Vagina (tissue), 2 donors: ENCODE results near the gene MTARC2.

Source experiments
- CTCF ChIP-seq, 3 experiments: fragments of 450-650 bp in 2 of 3; fragments of 200-600 bp in 1 of 3; sonication (generic) in 1 of 3; IDR thresholded peaks; one replicate each; pipeline ENCODE4 v1.5.1; 2017 to 2019; ENCODE audit warnings: antibody characterized with exemption in 3 of 3, mild to moderate bottlenecking in 2 of 3, moderate library complexity in 2 of 3
- POLR2A ChIP-seq, 2 donors: fragments of 450-650 bp; IDR thresholded peaks; one replicate each; pipeline ENCODE4 v1.6.1; 2017; ENCODE audit warnings: antibody characterized with exemption in 2 of 2, mild to moderate bottlenecking in 2 of 2, moderate library complexity in 2 of 2
- POLR2AphosphoS5 ChIP-seq, 2 donors: sonication (generic); formaldehyde crosslinking; IDR thresholded peaks; one replicate each; pipeline ENCODE4 v1.9.0; 2017; ENCODE audit warnings: antibody characterized with exemption in 2 of 2, mild to moderate bottlenecking in 2 of 2, low read depth in 1 of 2; ENCODE audit not compliant: insufficient read depth in 1 of 2

- no peak for TF ChIP-seq CTCF (IDR thresholded peaks at IDR 0.05)
- no peak for TF ChIP-seq POLR2A (IDR thresholded peaks at IDR 0.05)
- no peak for TF ChIP-seq POLR2AphosphoS5 (IDR thresholded peaks at IDR 0.05; ENCODE audit: insufficient read depth in 1 of 2, low read depth in 1 of 2)
Measured at GRCh38 chr1:220809187-220809550, 61.0 kb downstream of the MTARC2 start.
